LNCaP clone FGC (cell line): ENCODE results near the gene IGF2R.
"Not testable (repeated sequence)": the region's sequence is repeated elsewhere in the genome, so short reads cannot be mapped to it uniquely, and the experiment has no call there.

ENCODE experiments used
- DNase-seq: peaks from one replicate; pipeline ENCODE4 v3.0.0-alpha.2; 2011; ENCODE audit warnings: low read depth
- H3K4me3 ChIP-seq: 2 replicates; pipeline ENCODE4 v1.5.1; 2011; ENCODE audit warnings: mild to moderate bottlenecking, low read depth, low read length, control low read depth
- TF ChIP-seq, protein P1 (sequence below): IDR thresholded peaks from 2 replicates; pipeline ENCODE4 v1.5.1; 2012; ENCODE audit warnings: mild to moderate bottlenecking; ENCODE audit not compliant: control insufficient read depth, insufficient read depth; ENCODE audit errors: extremely low read depth

The IGF2R gene

DNA sequence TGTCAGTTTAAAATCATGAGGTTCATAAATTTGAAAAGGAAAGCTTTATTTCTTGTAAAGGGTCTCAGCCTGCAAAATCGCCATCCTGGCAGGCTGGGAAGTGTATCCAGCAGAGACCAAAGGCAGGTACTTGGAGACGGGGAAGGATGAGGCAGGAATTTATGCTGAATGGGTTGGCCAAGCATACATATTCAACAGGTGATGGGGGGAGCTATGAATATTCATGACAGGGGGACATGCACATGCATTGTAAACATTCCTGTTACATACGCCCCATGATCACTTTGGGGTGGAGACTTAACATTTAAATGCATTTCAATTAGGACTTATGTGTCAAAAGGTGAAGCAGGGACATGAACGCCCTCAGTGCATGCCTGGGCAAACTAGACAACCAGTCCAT lies 142.9 kb downstream of the IGF2R start:
- TF ChIP-seq, protein P1, sequence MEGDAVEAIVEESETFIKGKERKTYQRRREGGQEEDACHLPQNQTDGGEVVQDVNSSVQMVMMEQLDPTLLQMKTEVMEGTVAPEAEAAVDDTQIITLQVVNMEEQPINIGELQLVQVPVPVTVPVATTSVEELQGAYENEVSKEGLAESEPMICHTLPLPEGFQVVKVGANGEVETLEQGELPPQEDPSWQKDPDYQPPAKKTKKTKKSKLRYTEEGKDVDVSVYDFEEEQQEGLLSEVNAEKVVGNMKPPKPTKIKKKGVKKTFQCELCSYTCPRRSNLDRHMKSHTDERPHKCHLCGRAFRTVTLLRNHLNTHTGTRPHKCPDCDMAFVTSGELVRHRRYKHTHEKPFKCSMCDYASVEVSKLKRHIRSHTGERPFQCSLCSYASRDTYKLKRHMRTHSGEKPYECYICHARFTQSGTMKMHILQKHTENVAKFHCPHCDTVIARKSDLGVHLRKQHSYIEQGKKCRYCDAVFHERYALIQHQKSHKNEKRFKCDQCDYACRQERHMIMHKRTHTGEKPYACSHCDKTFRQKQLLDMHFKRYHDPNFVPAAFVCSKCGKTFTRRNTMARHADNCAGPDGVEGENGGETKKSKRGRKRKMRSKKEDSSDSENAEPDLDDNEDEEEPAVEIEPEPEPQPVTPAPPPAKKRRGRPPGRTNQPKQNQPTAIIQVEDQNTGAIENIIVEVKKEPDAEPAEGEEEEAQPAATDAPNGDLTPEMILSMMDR = no peak
- no peak for DNase-seq
- no peak overlapping the region for H3K4me3 ChIP-seq

DNA sequence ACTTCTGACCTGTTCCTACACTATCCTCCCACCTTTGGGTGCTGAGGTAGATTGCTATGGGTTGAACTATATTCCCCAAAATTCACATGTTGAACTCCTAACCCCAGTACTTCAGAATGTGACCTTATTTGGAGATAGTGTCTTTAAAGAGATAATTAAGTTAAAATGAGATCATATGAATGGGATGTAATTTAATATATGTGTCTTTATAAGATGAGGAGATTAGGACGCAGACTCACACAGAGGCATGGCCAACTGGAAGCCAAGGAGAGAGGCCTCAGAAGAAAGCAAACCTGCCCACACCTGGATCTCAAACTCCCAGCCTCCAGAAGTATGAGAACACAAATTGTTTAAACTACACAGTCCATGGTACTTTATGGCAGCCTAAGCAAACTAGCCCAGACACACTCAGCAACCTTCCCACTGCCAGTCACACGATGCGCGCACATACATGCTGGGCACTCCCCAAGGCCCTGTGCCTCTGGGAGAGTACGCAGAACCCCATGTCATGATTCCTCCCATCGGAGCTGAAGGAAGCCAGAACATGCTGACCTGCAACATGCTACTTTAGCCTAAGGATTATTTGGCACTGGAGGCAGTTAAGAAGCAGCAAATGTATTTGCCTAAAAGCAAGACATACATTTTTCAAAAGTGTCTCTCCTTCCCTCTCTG lies 143.9 kb downstream of the IGF2R start:
- DNase-seq = no peak
- TF ChIP-seq, protein P1 = no peak
- no peak overlapping the region for H3K4me3 ChIP-seq

DNA sequence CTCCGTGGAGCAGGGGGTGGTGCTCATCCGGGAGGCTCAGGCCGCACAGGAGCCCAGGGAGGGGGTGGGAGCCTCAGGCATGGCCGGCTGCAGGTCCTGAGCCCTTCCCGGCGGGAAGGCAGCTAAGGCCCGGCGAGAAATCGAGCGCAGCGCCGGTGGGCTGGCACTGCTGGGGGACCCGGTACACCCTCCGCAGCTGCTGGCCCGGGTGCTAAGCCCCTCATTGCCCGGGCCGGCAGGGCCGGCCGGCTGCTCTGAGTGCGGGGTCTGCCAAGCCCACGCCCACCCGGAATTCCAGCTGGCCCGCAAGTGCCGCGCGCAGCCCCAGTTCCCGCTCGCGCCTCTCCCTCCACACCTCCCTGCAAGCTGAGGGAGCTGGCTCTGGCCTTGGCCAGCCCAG lies 145.7 kb downstream of the IGF2R start:
- not testable (repeated sequence) for H3K4me3 ChIP-seq, DNase-seq

DNA sequence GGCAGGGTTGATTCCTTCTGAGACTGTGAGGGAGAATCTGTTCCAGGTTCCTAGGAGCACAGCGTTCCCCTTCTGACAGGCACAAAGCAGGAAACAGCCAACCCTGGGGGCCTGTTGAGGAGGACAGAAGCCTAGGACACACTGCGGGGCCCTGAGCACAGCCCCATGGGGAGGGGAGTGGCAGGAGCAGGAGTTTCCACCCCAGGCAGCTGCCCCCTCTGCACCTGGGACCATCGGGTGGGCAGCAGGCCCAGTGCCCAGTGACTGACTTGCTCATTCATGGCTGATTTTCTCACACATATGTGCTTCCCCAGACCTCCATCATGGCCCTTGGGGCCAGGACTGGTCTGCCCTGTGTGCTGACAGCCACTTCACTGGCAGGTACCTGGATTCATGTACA lies 146.5 kb downstream of the IGF2R start:
- no peak for DNase-seq
- TF ChIP-seq, protein P1 = no peak
- H3K4me3 ChIP-seq = no peak overlapping the region

DNA sequence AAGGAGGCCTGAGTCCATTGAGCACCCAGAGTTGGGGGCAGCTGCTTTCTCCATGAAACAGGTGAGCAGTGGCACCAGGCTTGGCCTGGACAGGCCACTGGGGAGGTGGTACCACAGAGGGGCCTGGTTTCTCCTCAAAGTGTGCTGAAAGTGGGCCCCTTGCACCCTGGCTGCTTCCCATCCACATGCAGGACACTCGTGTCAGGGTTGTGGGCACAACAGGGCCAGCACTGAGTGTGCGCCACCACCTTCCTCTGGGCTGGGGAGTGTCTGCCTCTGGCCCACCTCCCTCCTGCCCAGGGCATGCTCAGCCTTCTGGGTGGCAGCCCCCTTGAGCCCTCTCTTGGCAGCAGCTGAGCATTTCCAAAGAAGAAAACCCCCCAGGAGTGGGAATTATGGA lies 147.5 kb downstream of the IGF2R start:
- H3K4me3 ChIP-seq = no peak overlapping the region
- DNase-seq = no peak
- TF ChIP-seq, protein P1 = no peak

DNA sequence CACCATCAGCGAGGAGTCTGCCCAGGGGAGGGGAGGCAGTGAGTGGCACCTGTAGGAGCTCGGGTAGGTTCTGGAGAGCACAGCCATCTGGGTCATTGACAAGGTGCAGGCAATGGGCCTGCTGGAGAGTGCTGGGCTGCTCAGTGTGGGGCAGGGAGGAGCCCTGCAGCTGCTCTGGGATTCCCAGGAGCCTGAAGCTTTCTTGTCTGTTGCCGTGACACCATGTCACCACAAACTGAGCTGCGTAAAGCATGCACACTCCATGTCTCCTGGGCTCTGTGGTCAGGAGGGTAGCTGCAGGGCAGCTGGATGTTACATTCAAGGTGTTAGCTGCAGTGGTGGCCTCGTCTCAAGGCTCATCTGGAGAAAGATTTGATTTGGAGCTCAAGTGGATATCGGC lies 148.3 kb downstream of the IGF2R start:
- DNase-seq = no peak
- no peak overlapping the region for H3K4me3 ChIP-seq
- TF ChIP-seq, protein P1 = no peak

DNA sequence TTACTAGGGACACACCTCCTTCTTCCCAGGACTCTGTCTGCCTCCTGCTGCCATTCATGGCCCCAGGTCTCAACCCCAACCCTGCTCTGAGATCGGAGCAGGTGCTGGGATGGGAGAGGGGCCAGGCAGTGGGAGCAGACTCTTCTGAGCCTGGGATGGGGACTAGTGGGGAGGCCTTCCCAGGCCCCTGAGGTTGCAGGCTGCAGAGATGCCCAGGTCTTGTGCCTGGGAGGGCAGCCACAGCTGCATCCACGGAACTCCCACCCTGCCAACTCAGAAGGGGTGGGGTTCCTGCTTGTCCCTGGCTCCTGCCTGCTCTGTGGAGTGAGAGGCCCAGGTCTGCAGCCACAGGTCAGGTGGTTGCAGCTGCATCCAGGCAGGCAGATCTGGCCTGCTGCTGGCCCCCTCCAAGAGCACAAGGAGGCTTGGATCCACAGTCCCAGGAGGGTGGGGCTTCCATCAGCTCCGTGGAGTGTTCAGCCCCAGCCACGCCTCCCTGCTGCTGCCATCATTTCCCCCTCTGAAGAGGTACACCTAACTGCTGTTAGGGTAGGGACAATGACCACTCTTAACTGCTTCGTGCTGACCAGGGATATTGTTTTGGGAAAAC lies 149.8 kb downstream of the IGF2R start:
- TF ChIP-seq, protein P1 = no peak
- no peak overlapping the region for H3K4me3 ChIP-seq
- no peak for DNase-seq
